ENCODE results near the gene CDK5R1. TPM values are rescaled to one million over a fixed set of nuclear protein-coding genes. Genes with fewer than 3 reads are reported as not detected.

CDK5R1 gene
- total RNA-seq, 4 donors from 2014 or later: 1.3 to 41.2 (median 2.4) TPM

DNA sequence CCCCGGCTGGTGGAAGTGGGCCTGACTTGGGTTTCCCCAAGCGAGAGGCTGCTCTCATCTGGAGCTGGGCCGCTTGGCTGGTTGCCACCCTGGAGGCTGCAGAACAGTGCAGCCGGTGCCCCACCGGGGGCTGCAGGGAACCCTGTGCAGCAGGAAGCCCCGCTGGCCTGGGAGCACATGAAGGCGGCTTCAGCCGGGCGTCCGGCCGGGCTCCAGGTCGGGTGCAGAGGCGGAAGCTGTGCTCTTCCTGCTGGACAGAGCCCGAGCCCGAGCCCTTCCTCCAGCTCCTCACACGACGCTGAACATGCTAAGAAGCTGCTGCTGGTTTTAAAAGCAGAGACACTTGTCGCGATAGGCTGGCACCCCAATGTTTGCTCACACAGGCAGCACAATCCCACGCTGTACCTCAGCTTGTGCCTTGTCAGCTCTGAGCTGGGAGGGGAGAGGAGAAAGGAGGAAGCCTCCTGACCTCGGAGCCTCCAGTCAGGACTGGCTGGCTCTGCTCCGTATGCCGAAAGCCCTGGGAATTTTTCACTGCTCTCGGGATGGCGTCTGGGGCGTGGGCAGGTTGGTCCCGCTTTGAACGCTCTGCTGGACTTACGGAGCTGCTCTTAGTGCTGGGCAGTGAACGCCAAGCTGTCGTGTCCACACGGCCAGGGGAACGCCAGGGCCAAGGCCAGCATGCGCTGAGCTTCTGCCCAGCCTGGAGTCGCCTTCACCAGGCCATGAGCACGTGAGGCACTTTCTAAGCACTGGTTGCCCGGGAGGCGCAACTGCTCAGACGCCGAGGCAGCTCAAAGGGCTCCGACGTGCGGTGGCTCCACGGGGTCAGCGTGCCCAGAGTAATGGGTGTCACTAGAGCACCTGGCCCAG is 8.8 kb downstream of the CDK5R1 start:
- in situ Hi-C loops (cut with MboI; ENCODE audit: low pct_ligation_motif_present in 1 of 4, low pct_unique_long_range_greater_than_20kb in 1 of 4, low sequenced_read_pairs in 3 of 4) (loop anchor here in 2 of 4 donors (25.0 kb wide), 2 partner anchors 267 to 417 kb away; no protein-coding TSS in a partner anchor), intact Hi-C loops (cut with DNase I; ENCODE audit: low total_unique reads) (no loop called here)
- H3K27ac ChIP-seq: no peak overlapping the region
- WGBS, 2 donors (ENCODE audit: low coverage in 1 of 2): 71% methylated on average over 43 of the region's 45 CpGs; no CpG with 5 or more reads in 1 of the 2 donors
- H3K4me3 ChIP-seq: no peak overlapping the region
- H3K36me3 ChIP-seq: no peaks in the 10 kb centered on the region
- no peak for DNase-seq
- TF ChIP-seq POLR2A (IDR thresholded peaks at IDR 0.05): no peak
- TF ChIP-seq EP300 (IDR thresholded peaks at IDR 0.05; ENCODE audit: low read depth): no peak
- no peak for TF ChIP-seq POLR2AphosphoS5 (IDR thresholded peaks at IDR 0.05)
- TF ChIP-seq, protein P1, sequence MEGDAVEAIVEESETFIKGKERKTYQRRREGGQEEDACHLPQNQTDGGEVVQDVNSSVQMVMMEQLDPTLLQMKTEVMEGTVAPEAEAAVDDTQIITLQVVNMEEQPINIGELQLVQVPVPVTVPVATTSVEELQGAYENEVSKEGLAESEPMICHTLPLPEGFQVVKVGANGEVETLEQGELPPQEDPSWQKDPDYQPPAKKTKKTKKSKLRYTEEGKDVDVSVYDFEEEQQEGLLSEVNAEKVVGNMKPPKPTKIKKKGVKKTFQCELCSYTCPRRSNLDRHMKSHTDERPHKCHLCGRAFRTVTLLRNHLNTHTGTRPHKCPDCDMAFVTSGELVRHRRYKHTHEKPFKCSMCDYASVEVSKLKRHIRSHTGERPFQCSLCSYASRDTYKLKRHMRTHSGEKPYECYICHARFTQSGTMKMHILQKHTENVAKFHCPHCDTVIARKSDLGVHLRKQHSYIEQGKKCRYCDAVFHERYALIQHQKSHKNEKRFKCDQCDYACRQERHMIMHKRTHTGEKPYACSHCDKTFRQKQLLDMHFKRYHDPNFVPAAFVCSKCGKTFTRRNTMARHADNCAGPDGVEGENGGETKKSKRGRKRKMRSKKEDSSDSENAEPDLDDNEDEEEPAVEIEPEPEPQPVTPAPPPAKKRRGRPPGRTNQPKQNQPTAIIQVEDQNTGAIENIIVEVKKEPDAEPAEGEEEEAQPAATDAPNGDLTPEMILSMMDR (IDR thresholded peaks at IDR 0.05): no peak
- H3K9me3 ChIP-seq: no peaks in the 10 kb centered on the region
- no peaks in the 10 kb centered on the region for H3K27me3 ChIP-seq
- no peaks in the 10 kb centered on the region for H3K4me1 ChIP-seq

DNA sequence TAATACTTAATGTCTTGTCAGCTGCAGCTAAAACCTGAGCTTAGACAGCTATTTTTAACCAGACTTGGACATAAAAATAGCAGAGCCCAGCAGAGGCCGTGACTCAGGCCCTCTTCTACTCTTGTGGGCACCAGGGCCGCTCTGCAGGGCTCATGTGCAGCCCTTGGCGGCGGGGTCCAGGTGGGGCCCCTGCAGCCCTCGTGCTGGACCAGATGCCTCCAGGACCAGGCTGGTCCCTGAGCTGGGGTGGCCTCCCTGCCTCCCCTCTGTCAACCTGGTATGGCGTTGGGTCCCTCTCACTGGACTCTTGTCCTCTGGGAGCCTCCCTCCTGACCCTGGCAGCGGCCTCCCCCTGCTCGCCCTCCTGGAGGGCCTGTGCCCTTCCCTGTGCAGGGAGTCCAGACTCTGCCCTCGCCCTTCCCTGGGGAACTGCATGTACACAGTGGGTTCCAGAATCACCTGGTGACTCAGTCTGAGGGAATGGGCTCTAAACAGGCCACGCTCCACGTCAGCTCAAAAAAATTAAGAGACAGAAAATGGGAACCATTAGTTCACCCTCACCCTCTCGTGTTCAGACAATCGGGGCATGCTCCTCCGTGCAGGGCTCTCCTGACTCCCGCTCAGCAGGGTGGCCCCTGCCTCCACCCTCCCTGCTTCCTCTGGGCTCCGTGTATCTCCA is 9.7 kb downstream of the CDK5R1 start:
- WGBS, 2 donors (ENCODE audit: low coverage in 1 of 2): 87% methylated on average over 16 of the region's 16 CpGs; no CpG with 5 or more reads in 1 of the 2 donors
- Histone ChIP-seq H3K4me1 (no peaks in the 10 kb centered on the region), H3K9me3 (no peaks in the 10 kb centered on the region), H3K27me3 (no peaks in the 10 kb centered on the region), H3K4me3 (no peak overlapping the region), H3K27ac (no peak overlapping the region), H3K36me3 (no peaks in the 10 kb centered on the region)
- DNase-seq: no peak
- TF ChIP-seq EP300 (IDR thresholded peaks at IDR 0.05; ENCODE audit: low read depth): no peak
- TF ChIP-seq POLR2A (IDR thresholded peaks at IDR 0.05): no peak
- TF ChIP-seq, protein P1 (IDR thresholded peaks at IDR 0.05): no peak
- TF ChIP-seq POLR2AphosphoS5 (IDR thresholded peaks at IDR 0.05): no peak
- intact Hi-C loops (cut with DNase I; ENCODE audit: low total_unique reads) (no loop called here), in situ Hi-C loops (cut with MboI; ENCODE audit: low pct_ligation_motif_present in 1 of 4, low pct_unique_long_range_greater_than_20kb in 1 of 4, low sequenced_read_pairs in 3 of 4) (loop anchor here in 2 of 4 donors (25.0 kb wide), 2 partner anchors 266 to 416 kb away; no protein-coding TSS in a partner anchor)

DNA sequence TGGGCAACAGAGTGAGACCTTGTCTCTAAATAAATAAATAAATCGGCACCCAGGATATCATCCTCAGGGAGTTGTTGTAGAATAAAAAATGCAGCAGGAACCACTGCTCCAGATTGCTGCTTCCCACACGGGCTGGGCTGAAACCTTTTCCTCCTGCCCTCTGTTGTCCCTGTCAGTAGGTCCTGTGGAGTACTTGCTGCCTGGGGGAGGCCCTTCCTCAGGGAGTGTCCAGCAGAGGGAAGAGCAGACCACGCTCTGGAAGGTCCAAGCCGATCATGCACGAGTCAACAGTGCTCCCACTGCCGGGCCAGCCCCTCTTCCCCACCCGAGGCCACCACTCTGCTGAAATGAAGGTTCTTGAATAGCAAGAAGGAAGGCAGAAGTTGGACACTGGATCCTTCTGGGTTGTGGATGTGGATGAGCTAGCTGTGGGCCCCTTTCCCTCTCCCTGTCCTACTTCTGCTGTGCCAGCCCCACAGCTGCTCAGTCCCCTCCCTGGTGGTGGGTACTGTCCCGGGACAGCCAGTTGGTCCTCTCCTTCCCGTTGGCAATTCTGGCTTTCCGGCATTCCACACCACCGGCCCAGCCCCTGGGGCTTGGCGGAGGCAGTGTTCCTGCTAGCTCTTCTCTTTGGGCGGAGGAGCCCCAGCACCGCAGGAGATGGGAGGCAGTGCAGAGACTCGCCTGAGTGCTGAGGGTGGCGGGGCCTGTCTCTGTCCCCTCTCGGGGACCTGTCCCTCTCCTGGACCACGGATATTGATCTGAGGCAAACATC is 10.8 kb downstream of the CDK5R1 start:
- Histone ChIP-seq H3K27ac (no peak overlapping the region), H3K27me3 (no peaks in the 10 kb centered on the region), H3K36me3 (no peaks in the 10 kb centered on the region), H3K9me3 (no peaks in the 10 kb centered on the region), H3K4me1 (no peaks in the 10 kb centered on the region), H3K4me3 (no peak overlapping the region)
- intact Hi-C loops (cut with DNase I; ENCODE audit: low total_unique reads) (no loop called here), in situ Hi-C loops (cut with MboI; ENCODE audit: low pct_ligation_motif_present in 1 of 4, low pct_unique_long_range_greater_than_20kb in 1 of 4, low sequenced_read_pairs in 3 of 4) (loop anchor here in 2 of 4 donors (25.0 kb wide), 2 partner anchors 265 to 415 kb away; no protein-coding TSS in a partner anchor)
- DNase-seq: no peak
- WGBS, 2 donors (ENCODE audit: low coverage in 1 of 2): 87 to 91% methylated on average over 4 to 18 of the region's 18 CpGs
- TF ChIP-seq EP300 (IDR thresholded peaks at IDR 0.05; ENCODE audit: low read depth) (no peak), POLR2AphosphoS5 (IDR thresholded peaks at IDR 0.05) (no peak), POLR2A (IDR thresholded peaks at IDR 0.05) (no peak)
- TF ChIP-seq, protein P1 (IDR thresholded peaks at IDR 0.05): no peak

Measured in transverse colon (tissue), 4 donors.